K562 (cell line): ENCODE measurements around the gene UTP25. TPM values are rescaled to one million over a fixed set of nuclear protein-coding genes. Genes with fewer than 3 reads are reported as not detected.

ENCODE experiments used
- CBX5 ChIP-seq: IDR thresholded peaks from 2 replicates; pipeline ENCODE4 v1.6.1; 2014; ENCODE audit warnings: low read depth, borderline replicate concordance
- CEBPG ChIP-seq, 3 experiments: fragments of 200-800 bp in 1 of 3; sonication (Bioruptor generic) in 1 of 3; sonication (generic) in 1 of 3; formaldehyde crosslinking in 1 of 3; IDR thresholded peaks in 2 of 3; conservative IDR thresholded peaks in 1 of 3; 2 replicates each; pipeline versions ENCODE4 v1.6.1 to v1.8.0; 2016 to 2022; ENCODE audit warnings: missing compliant biosample characterization in 2 of 3, missing genetic modification characterization in 2 of 3, mild to moderate bottlenecking in 1 of 3, missing genetic modification reagents in 1 of 3
- DIDO1 ChIP-seq: fragments of 450-650 bp; IDR thresholded peaks from 2 replicates; pipeline ENCODE4 v1.6.1; 2016; ENCODE audit warnings: low read depth, missing biosample characterization, missing genetic modification characterization
- DMBX1 ChIP-seq: fragments of 250-450 bp; sonication (Bioruptor Pico); IDR thresholded peaks from 2 replicates; pipeline ENCODE4 v1.8.0; 2022; ENCODE audit warnings: inconsistent platforms, mild to moderate bottlenecking, moderate library complexity, borderline replicate concordance
- DNMT1 ChIP-seq: fragments of 450-650 bp; IDR thresholded peaks from 2 replicates; pipeline ENCODE4 v1.6.1; 2016; ENCODE audit warnings: antibody characterized with exemption, mild to moderate bottlenecking
- ETV6 ChIP-seq, 3 experiments: fragments of 150-350 bp in 1 of 3; sonication (generic) in 1 of 3; formaldehyde crosslinking in 1 of 3; IDR thresholded peaks; 2 replicates each; pipeline versions ENCODE4 v1.6.1 to v1.8.0; 2014 to 2022; ENCODE audit warnings: borderline replicate concordance in 2 of 3, low read depth in 2 of 3, antibody characterized with exemption in 1 of 3, low read length in 1 of 3, mild to moderate bottlenecking in 1 of 3, missing genetic modification reagents in 1 of 3
- KHSRP ChIP-seq: fragments of 450-650 bp; IDR thresholded peaks from 2 replicates; pipeline ENCODE4 v1.6.1; 2017
- LEF1 ChIP-seq: fragments of 450-650 bp; IDR thresholded peaks from 2 replicates; pipeline ENCODE4 v1.6.1; 2016; ENCODE audit warnings: mild to moderate bottlenecking
- NFXL1 ChIP-seq: fragments of 450-650 bp; formaldehyde crosslinking; IDR thresholded peaks from 2 replicates; pipeline ENCODE4 v1.4.0; 2021; ENCODE audit warnings: mild to moderate bottlenecking
- NR4A1 ChIP-seq, 2 experiments: fragments of 250-450 bp in 1 of 2; fragments of 450-650 bp in 1 of 2; sonication (Bioruptor Pico) in 1 of 2; IDR thresholded peaks; 2 replicates each; pipeline versions ENCODE4 v1.4.0 to v1.6.1; 2016 to 2020; ENCODE audit warnings: mild to moderate bottlenecking in 2 of 2, missing compliant biosample characterization in 1 of 2, missing genetic modification characterization in 1 of 2, moderate library complexity in 1 of 2
- TARDBP ChIP-seq: fragments of 450-650 bp; IDR thresholded peaks from 2 replicates; pipeline ENCODE4 v1.6.1; 2016
- ZNF197 ChIP-seq: fragments of 200-800 bp; sonication (Bioruptor generic); IDR thresholded peaks from 2 replicates; pipeline ENCODE4 v1.6.1; 2016; ENCODE audit warnings: low read depth, missing genetic modification characterization, missing compliant biosample characterization
- ZNF584 ChIP-seq: fragments of 200-800 bp; sonication (Bioruptor generic); IDR thresholded peaks from 2 replicates; pipeline ENCODE4 v1.6.1; 2016; ENCODE audit warnings: low read depth, mild to moderate bottlenecking, missing genetic modification characterization, missing compliant biosample characterization
- ZNF668 ChIP-seq: fragments of 250-450 bp; sonication (Bioruptor Pico); IDR thresholded peaks from 2 replicates; pipeline ENCODE4 v1.8.0; 2022; ENCODE audit warnings: mild to moderate bottlenecking, inconsistent platforms
- polyA plus RNA-seq, 8 experiments: library from polyadenylated mRNA; depleted of rRNA in 4 of 8; stranded (reverse) in 5 of 8; unstranded in 3 of 8; fragments of >200 nt; fragmentation: Nextera tagmentation in 2 of 8; fragmentation: Illumina TruSeq in 1 of 8; extraction: Ambion mirVana in 2 of 8; extraction: Trizol in 1 of 8; gene quantifications; 2 replicates each; pipeline versions ENCODE4 v1.2.1 to v1.2.3, GENCODE V29; 2011 to 2014; ENCODE audit warnings: inconsistent platforms in 1 of 8, missing spikeins in 1 of 8
- total RNA-seq, 7 experiments: library from RNA; depleted of rRNA in 6 of 7; stranded (reverse); fragments of >200 nt in 6 of 7; fragmentation: Illumina TruSeq in 2 of 7; extraction: Trizol in 2 of 7; gene quantifications; 2 replicates each; pipeline versions ENCODE4 v1.2.1 to v1.2.3, GENCODE V29; 2011 to 2021; ENCODE audit warnings: low replicate concordance in 1 of 7
- TF ChIP-seq, protein P1 (sequence below): fragments of 450-650 bp; IDR thresholded peaks from 2 replicates; pipeline ENCODE4 v1.6.1; 2016; ENCODE audit warnings: borderline replicate concordance
- TF ChIP-seq, protein P2 (sequence below): sonication (generic); formaldehyde crosslinking; IDR thresholded peaks from 2 replicates; pipeline ENCODE4 v1.8.1; 2022; ENCODE audit warnings: missing genetic modification reagents
- TF ChIP-seq, protein P3 (sequence below): fragments of 250-450 bp; sonication (Bioruptor Pico); IDR thresholded peaks from 2 replicates; pipeline ENCODE4 v1.5.0; 2021
- TF ChIP-seq, protein P4 (sequence below): conservative IDR thresholded peaks from 2 replicates; pipeline ENCODE4 v1.6.1; 2011; ENCODE audit warnings: low read depth, mild to moderate bottlenecking, low read length; ENCODE audit not compliant: control insufficient read depth

Gene UTP25
- total and polyA plus RNA-seq, 9 of the 15 experiments (the other 6 are each of a cell fraction or from before 2014, with no cell fraction given): 5.7 to 17.6 (median 12.0) TPM

DNA sequence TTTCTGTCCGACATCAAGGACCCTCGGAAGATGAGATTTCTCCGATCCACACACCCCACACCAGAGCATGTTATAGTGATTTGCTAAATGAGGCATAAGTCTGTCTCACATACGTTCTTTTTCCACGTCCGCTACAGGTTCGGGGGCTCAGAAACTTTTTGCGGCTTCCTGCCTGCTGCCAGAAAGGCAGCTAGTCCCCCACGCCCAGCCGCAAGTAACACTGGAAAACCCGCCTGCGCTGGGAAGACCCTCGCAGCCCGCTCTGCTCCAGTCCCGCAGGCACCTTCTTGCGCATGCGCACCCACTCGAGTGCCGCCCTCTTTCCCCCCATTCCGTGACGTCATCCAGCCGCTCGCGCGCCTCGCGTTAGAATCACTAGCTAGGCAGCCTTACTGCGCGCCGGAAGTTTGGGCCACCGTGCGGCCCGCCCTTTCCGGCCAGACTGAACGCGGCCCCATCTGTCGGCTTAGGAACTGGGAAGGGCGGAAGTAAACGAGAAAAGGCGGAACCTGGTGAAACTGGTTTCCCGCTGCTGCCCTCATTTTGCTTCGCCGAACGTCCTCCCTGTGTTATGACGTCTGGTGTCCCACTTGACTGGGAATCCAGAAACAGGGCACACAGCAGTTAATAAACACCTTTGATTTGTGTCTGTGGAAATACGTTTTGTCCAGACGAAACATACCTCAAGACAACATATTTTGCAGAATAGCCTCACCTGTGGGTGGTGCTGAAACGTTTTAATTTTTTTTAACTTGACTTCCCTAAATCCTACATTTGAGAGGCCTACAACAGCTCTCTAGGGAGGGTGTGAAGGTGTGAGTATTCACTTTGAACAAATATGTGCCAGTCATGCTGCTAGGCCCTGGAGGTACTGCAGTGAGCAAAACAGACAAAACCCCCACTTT, 43.3 kb upstream of the UTP25 start, which contains the start of gene C1orf74 (continued):
- TF ChIP-seq, protein P1, sequence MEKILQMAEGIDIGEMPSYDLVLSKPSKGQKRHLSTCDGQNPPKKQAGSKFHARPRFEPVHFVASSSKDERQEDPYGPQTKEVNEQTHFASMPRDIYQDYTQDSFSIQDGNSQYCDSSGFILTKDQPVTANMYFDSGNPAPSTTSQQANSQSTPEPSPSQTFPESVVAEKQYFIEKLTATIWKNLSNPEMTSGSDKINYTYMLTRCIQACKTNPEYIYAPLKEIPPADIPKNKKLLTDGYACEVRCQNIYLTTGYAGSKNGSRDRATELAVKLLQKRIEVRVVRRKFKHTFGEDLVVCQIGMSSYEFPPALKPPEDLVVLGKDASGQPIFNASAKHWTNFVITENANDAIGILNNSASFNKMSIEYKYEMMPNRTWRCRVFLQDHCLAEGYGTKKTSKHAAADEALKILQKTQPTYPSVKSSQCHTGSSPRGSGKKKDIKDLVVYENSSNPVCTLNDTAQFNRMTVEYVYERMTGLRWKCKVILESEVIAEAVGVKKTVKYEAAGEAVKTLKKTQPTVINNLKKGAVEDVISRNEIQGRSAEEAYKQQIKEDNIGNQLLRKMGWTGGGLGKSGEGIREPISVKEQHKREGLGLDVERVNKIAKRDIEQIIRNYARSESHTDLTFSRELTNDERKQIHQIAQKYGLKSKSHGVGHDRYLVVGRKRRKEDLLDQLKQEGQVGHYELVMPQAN: 0 out of 2 replicates have a peak, but pooled peaks have one; percentile 53
- TF ChIP-seq DIDO1 (tag) (peak; percentile 81), NR4A1 (CRISPR knock-in tag; IDR thresholded peaks at IDR 0.05) (no peak; the same call in 1 of the 2 replicates), NR4A1 (tag; IDR thresholded peaks at IDR 0.05) (peak; percentile 86), CBX5 (peak; percentile 70; the same call in 1 of the 2 replicates), LEF1 (peak; percentile 43; the same call in 1 of the 2 replicates), DMBX1 (CRISPR knock-in tag) (no peak), DNMT1 (no peak), TARDBP (peak; percentile 67; the same call in 1 of the 2 replicates), ZNF197 (CRISPR knock-in tag) (peak; percentile 93; the same call in 1 of the 2 replicates), NFXL1 (CRISPR knock-in tag) (peak; percentile 82; the same call in 1 of the 2 replicates), CEBPG (CRISPR knock-in tag; IDR thresholded peaks at IDR 0.05) (no peak), CEBPG (tag; conservative IDR thresholded peaks at IDR 0.05 in 1 of 2, IDR thresholded peaks at IDR 0.05 in 1 of 2) (peak in 1 of 2 experiments; percentile 33; a peak in 1 of 4 replicates), KHSRP (peak; percentile 96), ZNF584 (peak; percentile 82; the same call in 1 of the 2 replicates), ETV6 (IDR thresholded peaks at IDR 0.05; ENCODE audit: borderline replicate concordance in 1 of 2, low read depth in 2 of 2, low read length in 1 of 2) (peak; percentile 53 to 73; a peak in 2 of 4 replicates), ETV6 (CRISPR knock-in tag; IDR thresholded peaks at IDR 0.05; ENCODE audit: borderline replicate concordance) (no peak), ZNF668 (peak; percentile 83)
- TF ChIP-seq, protein P2, sequence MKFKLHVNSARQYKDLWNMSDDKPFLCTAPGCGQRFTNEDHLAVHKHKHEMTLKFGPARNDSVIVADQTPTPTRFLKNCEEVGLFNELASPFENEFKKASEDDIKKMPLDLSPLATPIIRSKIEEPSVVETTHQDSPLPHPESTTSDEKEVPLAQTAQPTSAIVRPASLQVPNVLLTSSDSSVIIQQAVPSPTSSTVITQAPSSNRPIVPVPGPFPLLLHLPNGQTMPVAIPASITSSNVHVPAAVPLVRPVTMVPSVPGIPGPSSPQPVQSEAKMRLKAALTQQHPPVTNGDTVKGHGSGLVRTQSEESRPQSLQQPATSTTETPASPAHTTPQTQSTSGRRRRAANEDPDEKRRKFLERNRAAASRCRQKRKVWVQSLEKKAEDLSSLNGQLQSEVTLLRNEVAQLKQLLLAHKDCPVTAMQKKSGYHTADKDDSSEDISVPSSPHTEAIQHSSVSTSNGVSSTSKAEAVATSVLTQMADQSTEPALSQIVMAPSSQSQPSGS (CRISPR knock-in tag): peak; percentile 92
- TF ChIP-seq, protein P3, sequence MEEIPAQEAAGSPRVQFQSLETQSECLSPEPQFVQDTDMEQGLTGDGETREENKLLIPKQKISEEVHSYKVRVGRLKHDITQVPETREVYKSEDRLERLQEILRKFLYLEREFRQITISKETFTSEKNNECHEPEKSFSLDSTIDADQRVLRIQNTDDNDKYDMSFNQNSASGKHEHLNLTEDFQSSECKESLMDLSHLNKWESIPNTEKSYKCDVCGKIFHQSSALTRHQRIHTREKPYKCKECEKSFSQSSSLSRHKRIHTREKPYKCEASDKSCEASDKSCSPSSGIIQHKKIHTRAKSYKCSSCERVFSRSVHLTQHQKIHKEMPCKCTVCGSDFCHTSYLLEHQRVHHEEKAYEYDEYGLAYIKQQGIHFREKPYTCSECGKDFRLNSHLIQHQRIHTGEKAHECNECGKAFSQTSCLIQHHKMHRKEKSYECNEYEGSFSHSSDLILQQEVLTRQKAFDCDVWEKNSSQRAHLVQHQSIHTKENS (CRISPR knock-in tag): no peak
- TF ChIP-seq, protein P4, sequence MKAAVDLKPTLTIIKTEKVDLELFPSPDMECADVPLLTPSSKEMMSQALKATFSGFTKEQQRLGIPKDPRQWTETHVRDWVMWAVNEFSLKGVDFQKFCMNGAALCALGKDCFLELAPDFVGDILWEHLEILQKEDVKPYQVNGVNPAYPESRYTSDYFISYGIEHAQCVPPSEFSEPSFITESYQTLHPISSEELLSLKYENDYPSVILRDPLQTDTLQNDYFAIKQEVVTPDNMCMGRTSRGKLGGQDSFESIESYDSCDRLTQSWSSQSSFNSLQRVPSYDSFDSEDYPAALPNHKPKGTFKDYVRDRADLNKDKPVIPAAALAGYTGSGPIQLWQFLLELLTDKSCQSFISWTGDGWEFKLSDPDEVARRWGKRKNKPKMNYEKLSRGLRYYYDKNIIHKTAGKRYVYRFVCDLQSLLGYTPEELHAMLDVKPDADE: no peak; the same call in 1 of the 2 replicates
